GM12801 (cell line): ENCODE measurements around the gene RALGAPB.

ENCODE experiments used
- CTCF ChIP-seq: IDR thresholded peaks from one replicate; pipeline ENCODE4 v1.5.1; 2011; ENCODE audit warnings: control low read depth; ENCODE audit not compliant: insufficient read length; ENCODE audit errors: extremely low read depth

RALGAPB gene

GRCh38 chr20:38563802-38564431 is 91.3 kb downstream of the RALGAPB start:
- no peak for TF ChIP-seq CTCF

GRCh38 chr20:38564680-38565079 is 92.0 kb downstream of the RALGAPB start:
- no peak for TF ChIP-seq CTCF

GRCh38 chr20:38566036-38566598 is 93.5 kb downstream of the RALGAPB start:
- TF ChIP-seq CTCF = no peak

- TF ChIP-seq CTCF = no peak
Observed at GRCh38 chr20:38569747-38570525, 97.3 kb downstream of the RALGAPB start.

GRCh38 chr20:38573413-38573812 is 100.8 kb downstream of the RALGAPB start:
- TF ChIP-seq CTCF = no peak

- TF ChIP-seq CTCF = no peak
Observed at GRCh38 chr20:38579219-38579910, 106.7 kb downstream of the RALGAPB start.

- TF ChIP-seq CTCF = no peak
Observed at GRCh38 chr20:38579921-38580320, 107.3 kb downstream of the RALGAPB start.
